ENCODE data around the gene PTCH1.

The PTCH1 gene

GRCh38 chr9:95491543-95492320 lies 25.0 kb downstream of the PTCH1 start:
- H3K4me3 ChIP-seq (ENCODE audit: insufficient read depth, low read depth, low read length, poor library complexity, severe bottlenecking) = no peak overlapping the region
- H3K4me1 ChIP-seq (ENCODE audit: control insufficient read depth, insufficient read depth, low read length, poor library complexity, severe bottlenecking) = peaks cover 21% of the 10 kb centered on the region
- no peak overlapping the region for H3K27ac ChIP-seq (ENCODE audit: insufficient read depth, low read length, poor library complexity, severe bottlenecking)
- H3K9me3 ChIP-seq (ENCODE audit: control insufficient read depth, low read length) = no peaks in the 10 kb centered on the region
- no peak for DNase-seq
- H3K27me3 ChIP-seq (replicated peaks; ENCODE audit: control insufficient read depth, insufficient read depth, low read length, poor library complexity, severe bottlenecking) = no peaks in the 10 kb centered on the region
- H3K36me3 ChIP-seq (ENCODE audit: control insufficient read depth, insufficient read depth, low read length) = no peaks in the 10 kb centered on the region

DNA sequence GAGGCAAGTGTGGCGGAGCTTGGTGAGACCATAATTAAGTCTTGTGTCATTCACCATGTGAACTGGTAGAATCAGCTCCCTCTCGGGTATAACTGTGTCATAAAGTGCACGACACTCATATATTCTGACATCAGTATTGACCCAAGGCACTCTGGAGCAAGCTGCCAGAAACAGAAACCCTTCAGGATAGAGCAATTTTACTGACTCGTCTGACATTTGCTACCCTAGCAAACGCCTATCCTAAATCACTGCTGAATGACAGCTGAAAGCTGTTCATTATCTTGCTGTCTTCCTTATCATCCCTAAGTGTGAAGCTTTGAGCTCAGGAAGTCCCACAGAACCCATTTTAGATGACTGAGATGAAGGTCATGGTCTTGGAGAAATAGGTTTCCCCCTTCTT lies 27.8 kb downstream of the PTCH1 start:
- peaks cover 11% of the 10 kb centered on the region for H3K4me1 ChIP-seq (ENCODE audit: control insufficient read depth, insufficient read depth, low read length, poor library complexity, severe bottlenecking)
- no peak for DNase-seq
- no peak overlapping the region for H3K27ac ChIP-seq (ENCODE audit: insufficient read depth, low read length, poor library complexity, severe bottlenecking)
- H3K36me3 ChIP-seq (ENCODE audit: control insufficient read depth, insufficient read depth, low read length) = no peaks in the 10 kb centered on the region
- no peaks in the 10 kb centered on the region for H3K9me3 ChIP-seq (ENCODE audit: control insufficient read depth, low read length)
- H3K27me3 ChIP-seq (replicated peaks; ENCODE audit: control insufficient read depth, insufficient read depth, low read length, poor library complexity, severe bottlenecking) = no peaks in the 10 kb centered on the region
- H3K4me3 ChIP-seq (ENCODE audit: insufficient read depth, low read depth, low read length, poor library complexity, severe bottlenecking) = no peak overlapping the region

GRCh38 chr9:95486318-95486717 lies 30.5 kb downstream of the PTCH1 start:
- H3K9me3 ChIP-seq (ENCODE audit: control insufficient read depth, low read length) = no peaks in the 10 kb centered on the region
- H3K4me1 ChIP-seq (ENCODE audit: control insufficient read depth, insufficient read depth, low read length, poor library complexity, severe bottlenecking) = no peaks in the 10 kb centered on the region
- no peaks in the 10 kb centered on the region for H3K36me3 ChIP-seq (ENCODE audit: control insufficient read depth, insufficient read depth, low read length)
- no peak overlapping the region for H3K27ac ChIP-seq (ENCODE audit: insufficient read depth, low read length, poor library complexity, severe bottlenecking)
- H3K4me3 ChIP-seq (ENCODE audit: insufficient read depth, low read depth, low read length, poor library complexity, severe bottlenecking) = no peak overlapping the region
- no peak for DNase-seq
- H3K27me3 ChIP-seq (replicated peaks; ENCODE audit: control insufficient read depth, insufficient read depth, low read length, poor library complexity, severe bottlenecking) = no peaks in the 10 kb centered on the region

- Histone ChIP-seq H3K27ac (ENCODE audit: insufficient read depth, low read length, poor library complexity, severe bottlenecking) (no peak overlapping the region), H3K36me3 (ENCODE audit: control insufficient read depth, insufficient read depth, low read length) (peaks cover 8% of the 10 kb centered on the region), H3K27me3 (replicated peaks; ENCODE audit: control insufficient read depth, insufficient read depth, low read length, poor library complexity, severe bottlenecking) (no peaks in the 10 kb centered on the region), H3K4me3 (ENCODE audit: insufficient read depth, low read depth, low read length, poor library complexity, severe bottlenecking) (no peak overlapping the region), H3K4me1 (ENCODE audit: control insufficient read depth, insufficient read depth, low read length, poor library complexity, severe bottlenecking) (no peaks in the 10 kb centered on the region), H3K9me3 (ENCODE audit: control insufficient read depth, low read length) (no peaks in the 10 kb centered on the region)
- DNase-seq = no peak
Measured at GRCh38 chr9:95484225-95484624, 32.5 kb downstream of the PTCH1 start.

GRCh38 chr9:95483431-95483830 lies 33.3 kb downstream of the PTCH1 start:
- H3K4me3 ChIP-seq (ENCODE audit: insufficient read depth, low read depth, low read length, poor library complexity, severe bottlenecking) = no peak overlapping the region
- H3K4me1 ChIP-seq (ENCODE audit: control insufficient read depth, insufficient read depth, low read length, poor library complexity, severe bottlenecking) = no peaks in the 10 kb centered on the region
- H3K36me3 ChIP-seq (ENCODE audit: control insufficient read depth, insufficient read depth, low read length) = peaks cover 11% of the 10 kb centered on the region
- DNase-seq = no peak
- H3K9me3 ChIP-seq (ENCODE audit: control insufficient read depth, low read length) = no peaks in the 10 kb centered on the region
- H3K27ac ChIP-seq (ENCODE audit: insufficient read depth, low read length, poor library complexity, severe bottlenecking) = no peak overlapping the region
- H3K27me3 ChIP-seq (replicated peaks; ENCODE audit: control insufficient read depth, insufficient read depth, low read length, poor library complexity, severe bottlenecking) = no peaks in the 10 kb centered on the region

DNA sequence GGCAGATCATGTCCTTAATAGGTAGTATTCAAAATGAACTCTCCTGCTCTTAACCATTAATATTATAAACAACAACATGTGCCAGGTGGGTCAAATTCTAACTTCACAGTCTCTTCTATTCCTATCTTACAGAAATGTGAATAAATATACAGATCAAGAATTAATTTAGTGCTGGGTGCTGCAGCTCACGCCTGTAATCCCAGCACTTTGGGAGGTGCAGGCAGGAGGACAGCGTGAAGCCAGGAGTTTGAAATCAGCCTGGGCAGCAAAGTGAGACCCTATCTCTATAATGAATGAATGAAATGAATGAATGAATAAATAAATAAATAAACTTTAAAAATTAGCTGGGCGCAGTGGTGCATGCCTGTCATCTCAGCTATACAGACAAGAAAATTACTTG lies 34.1 kb downstream of the PTCH1 start:
- Histone ChIP-seq H3K9me3 (ENCODE audit: control insufficient read depth, low read length) (no peaks in the 10 kb centered on the region), H3K36me3 (ENCODE audit: control insufficient read depth, insufficient read depth, low read length) (peaks cover 11% of the 10 kb centered on the region), H3K27ac (ENCODE audit: insufficient read depth, low read length, poor library complexity, severe bottlenecking) (no peak overlapping the region), H3K4me1 (ENCODE audit: control insufficient read depth, insufficient read depth, low read length, poor library complexity, severe bottlenecking) (no peaks in the 10 kb centered on the region), H3K27me3 (replicated peaks; ENCODE audit: control insufficient read depth, insufficient read depth, low read length, poor library complexity, severe bottlenecking) (no peaks in the 10 kb centered on the region), H3K4me3 (ENCODE audit: insufficient read depth, low read depth, low read length, poor library complexity, severe bottlenecking) (no peak overlapping the region)
- no peak for DNase-seq

DNA sequence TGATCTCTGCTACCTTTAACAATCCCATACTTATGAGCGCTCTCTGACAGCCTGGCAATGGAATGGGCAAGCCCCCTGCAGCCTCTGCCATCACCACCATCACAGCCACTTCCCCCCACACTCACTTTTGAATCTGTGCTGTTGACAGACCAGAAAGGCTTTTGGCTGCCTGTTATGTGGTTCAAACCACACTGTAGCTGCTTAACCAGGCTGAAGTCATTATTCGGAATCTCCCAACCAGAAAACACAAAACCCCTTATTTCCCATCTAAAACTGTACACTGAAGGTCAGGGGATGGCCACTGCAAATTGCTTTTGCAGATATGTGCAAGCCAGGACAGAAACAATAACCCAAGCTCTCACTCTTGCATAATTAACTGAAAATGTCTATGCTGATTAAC lies 35.8 kb downstream of the PTCH1 start:
- Histone ChIP-seq H3K4me3 (ENCODE audit: insufficient read depth, low read depth, low read length, poor library complexity, severe bottlenecking) (no peak overlapping the region), H3K27ac (ENCODE audit: insufficient read depth, low read length, poor library complexity, severe bottlenecking) (no peak overlapping the region), H3K36me3 (ENCODE audit: control insufficient read depth, insufficient read depth, low read length) (peaks cover 18% of the 10 kb centered on the region), H3K27me3 (replicated peaks; ENCODE audit: control insufficient read depth, insufficient read depth, low read length, poor library complexity, severe bottlenecking) (no peaks in the 10 kb centered on the region), H3K9me3 (ENCODE audit: control insufficient read depth, low read length) (no peaks in the 10 kb centered on the region), H3K4me1 (ENCODE audit: control insufficient read depth, insufficient read depth, low read length, poor library complexity, severe bottlenecking) (no peaks in the 10 kb centered on the region)
- DNase-seq = no peak

- peaks cover 25% of the 10 kb centered on the region for H3K36me3 ChIP-seq (ENCODE audit: control insufficient read depth, insufficient read depth, low read length)
- no peaks in the 10 kb centered on the region for H3K9me3 ChIP-seq (ENCODE audit: control insufficient read depth, low read length)
- no peaks in the 10 kb centered on the region for H3K27me3 ChIP-seq (replicated peaks; ENCODE audit: control insufficient read depth, insufficient read depth, low read length, poor library complexity, severe bottlenecking)
- no peak overlapping the region for H3K27ac ChIP-seq (ENCODE audit: insufficient read depth, low read length, poor library complexity, severe bottlenecking)
- H3K4me3 ChIP-seq (ENCODE audit: insufficient read depth, low read depth, low read length, poor library complexity, severe bottlenecking) = no peak overlapping the region
- DNase-seq = no peak
- no peaks in the 10 kb centered on the region for H3K4me1 ChIP-seq (ENCODE audit: control insufficient read depth, insufficient read depth, low read length, poor library complexity, severe bottlenecking)
Measured at GRCh38 chr9:95480346-95480745, 36.4 kb downstream of the PTCH1 start.

- H3K27me3 ChIP-seq (replicated peaks; ENCODE audit: control insufficient read depth, insufficient read depth, low read length, poor library complexity, severe bottlenecking) = no peaks in the 10 kb centered on the region
- DNase-seq = no peak
- peaks cover 33% of the 10 kb centered on the region for H3K36me3 ChIP-seq (ENCODE audit: control insufficient read depth, insufficient read depth, low read length)
- no peak overlapping the region for H3K4me3 ChIP-seq (ENCODE audit: insufficient read depth, low read depth, low read length, poor library complexity, severe bottlenecking)
- H3K9me3 ChIP-seq (ENCODE audit: control insufficient read depth, low read length) = no peaks in the 10 kb centered on the region
- no peak overlapping the region for H3K27ac ChIP-seq (ENCODE audit: insufficient read depth, low read length, poor library complexity, severe bottlenecking)
- no peaks in the 10 kb centered on the region for H3K4me1 ChIP-seq (ENCODE audit: control insufficient read depth, insufficient read depth, low read length, poor library complexity, severe bottlenecking)
Measured at GRCh38 chr9:95479330-95479729, 37.4 kb downstream of the PTCH1 start.

GRCh38 chr9:95478335-95478734 lies 38.4 kb downstream of the PTCH1 start:
- Histone ChIP-seq H3K27me3 (replicated peaks; ENCODE audit: control insufficient read depth, insufficient read depth, low read length, poor library complexity, severe bottlenecking) (no peaks in the 10 kb centered on the region), H3K27ac (ENCODE audit: insufficient read depth, low read length, poor library complexity, severe bottlenecking) (no peak overlapping the region), H3K9me3 (ENCODE audit: control insufficient read depth, low read length) (no peaks in the 10 kb centered on the region), H3K4me1 (ENCODE audit: control insufficient read depth, insufficient read depth, low read length, poor library complexity, severe bottlenecking) (no peaks in the 10 kb centered on the region), H3K4me3 (ENCODE audit: insufficient read depth, low read depth, low read length, poor library complexity, severe bottlenecking) (no peak overlapping the region), H3K36me3 (ENCODE audit: control insufficient read depth, insufficient read depth, low read length) (peaks cover 33% of the 10 kb centered on the region)
- DNase-seq = no peak
